H1 (cell line): ENCODE measurements around the gene PRRT2. TPM values are rescaled to one million over a fixed set of nuclear protein-coding genes. Genes with fewer than 3 reads are reported as not detected.

ENCODE experiments used
- KDM4A ChIP-seq: IDR thresholded peaks from one replicate; pipeline ENCODE4 v1.7.1; 2012; ENCODE audit warnings: low read depth, mild to moderate bottlenecking, moderate library complexity, low read length, inconsistent platforms; ENCODE audit not compliant: severe bottlenecking
- SP4 ChIP-seq: IDR thresholded peaks from 2 replicates; pipeline ENCODE4 v1.6.1; 2012; ENCODE audit warnings: low read length, inconsistent platforms
- SRF ChIP-seq: IDR thresholded peaks from 2 replicates; pipeline ENCODE4 v1.6.1; 2011; ENCODE audit warnings: mild to moderate bottlenecking, low read depth, low read length, moderate library complexity
- SUZ12 ChIP-seq: fragments of 200-600 bp; sonication (generic); IDR thresholded peaks from 2 replicates; pipeline ENCODE4 v1.6.1; 2012; ENCODE audit warnings: mild to moderate bottlenecking, inconsistent platforms, low read length, moderate library complexity, mixed read lengths
- polyA plus RNA-seq, 7 experiments: library from polyadenylated mRNA; depleted of rRNA in 3 of 7; stranded (reverse) in 5 of 7; unstranded in 2 of 7; fragments of >200 nt in 5 of 7; fragments of 200-250 nt in 2 of 7; gene quantifications; 1 replicate in 5 of 7; 2 replicates in 1 of 7; 4 replicates in 1 of 7; pipeline versions ENCODE4 v1.2.1 to v1.2.3, GENCODE V29; 2011 to 2013; ENCODE audit warnings: missing spikeins in 2 of 7, mixed read lengths in 2 of 7
- total RNA-seq: library from RNA; stranded (reverse); fragmentation: NEBNext Ultra II Directional; extraction: Animal tissue kit (Norgen Biotek cat#: 25700); gene quantifications from 2 replicates; pipeline ENCODE4 v1.2.1, GENCODE V29; 2021

The PRRT2 gene
- total and polyA plus RNA-seq, 2 of the 8 experiments (the other 6 are each of a cell fraction or from before 2014, with no cell fraction given) = 12.8 to 32.6 TPM

GRCh38 chr16:29767062-29767461 is 44.9 kb upstream of the PRRT2 start (continued):
- no peak for TF ChIP-seq SUZ12
- TF ChIP-seq KDM4A = no peak
- TF ChIP-seq SP4 = no peak
- TF ChIP-seq SRF = no peak
